GM19397 (cell line): ENCODE results near the gene CENPV.
"Not testable (repeated sequence)": the region's sequence is repeated elsewhere in the genome, so short reads cannot be mapped to it uniquely, and the experiment has no call there.

Source experiments
- ATAC-seq: cut with Tn5 transposase; IDR thresholded peaks from one replicate; pipeline ENCODE4 v1.9.1; 2021; ENCODE audit warnings: mild to moderate bottlenecking, moderate library complexity; ENCODE audit not compliant: unreplicated experiment

CENPV gene

DNA sequence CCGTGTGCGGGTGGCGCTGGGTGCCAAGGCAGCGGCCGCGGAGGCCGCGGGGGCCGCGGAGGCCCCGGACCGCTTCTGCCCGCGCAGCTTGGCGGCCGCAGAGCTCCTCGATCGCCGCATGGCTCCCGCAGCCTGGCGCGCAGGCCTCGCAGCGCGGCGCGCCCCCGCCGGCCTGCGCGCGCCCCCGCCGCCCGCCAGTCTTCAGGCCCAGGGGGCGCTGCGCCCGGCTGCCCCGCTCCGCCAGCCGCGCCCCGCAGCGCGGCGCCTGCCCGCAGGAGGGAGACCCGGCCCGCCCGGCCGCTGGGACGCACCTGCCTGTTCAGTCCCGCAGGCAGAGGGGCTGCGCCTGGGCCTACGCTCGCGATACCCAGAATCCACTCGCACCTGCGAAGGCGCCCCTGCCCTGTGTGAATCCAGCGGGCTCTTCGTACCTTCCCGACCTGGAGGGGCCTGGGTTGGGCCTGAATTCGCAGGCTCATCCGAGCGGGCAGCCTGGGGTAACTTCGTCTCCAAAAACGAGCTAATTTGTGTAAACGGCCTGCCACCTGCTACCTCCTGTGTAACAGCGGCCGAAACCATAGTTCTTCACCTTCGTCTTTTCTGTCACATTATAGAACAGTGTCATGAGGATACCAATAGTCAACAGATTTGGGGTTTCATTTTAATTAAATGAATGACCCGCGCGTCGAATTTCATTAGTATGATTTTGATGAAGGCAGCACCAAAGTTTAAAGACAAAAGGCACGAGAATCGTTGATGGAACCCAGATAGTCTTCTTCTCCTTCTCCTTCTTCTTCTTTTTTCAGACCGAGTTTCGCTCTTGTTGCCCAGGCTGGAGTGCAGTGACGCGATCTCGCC lies at the start of gene CENPV:
TSS of gene CENPV (minus strand) at position 153 of the 858 bp plus-strand sequence. CDS start at position 120, 33 bp downstream.
- peak; percentile 79 for ATAC-seq

DNA sequence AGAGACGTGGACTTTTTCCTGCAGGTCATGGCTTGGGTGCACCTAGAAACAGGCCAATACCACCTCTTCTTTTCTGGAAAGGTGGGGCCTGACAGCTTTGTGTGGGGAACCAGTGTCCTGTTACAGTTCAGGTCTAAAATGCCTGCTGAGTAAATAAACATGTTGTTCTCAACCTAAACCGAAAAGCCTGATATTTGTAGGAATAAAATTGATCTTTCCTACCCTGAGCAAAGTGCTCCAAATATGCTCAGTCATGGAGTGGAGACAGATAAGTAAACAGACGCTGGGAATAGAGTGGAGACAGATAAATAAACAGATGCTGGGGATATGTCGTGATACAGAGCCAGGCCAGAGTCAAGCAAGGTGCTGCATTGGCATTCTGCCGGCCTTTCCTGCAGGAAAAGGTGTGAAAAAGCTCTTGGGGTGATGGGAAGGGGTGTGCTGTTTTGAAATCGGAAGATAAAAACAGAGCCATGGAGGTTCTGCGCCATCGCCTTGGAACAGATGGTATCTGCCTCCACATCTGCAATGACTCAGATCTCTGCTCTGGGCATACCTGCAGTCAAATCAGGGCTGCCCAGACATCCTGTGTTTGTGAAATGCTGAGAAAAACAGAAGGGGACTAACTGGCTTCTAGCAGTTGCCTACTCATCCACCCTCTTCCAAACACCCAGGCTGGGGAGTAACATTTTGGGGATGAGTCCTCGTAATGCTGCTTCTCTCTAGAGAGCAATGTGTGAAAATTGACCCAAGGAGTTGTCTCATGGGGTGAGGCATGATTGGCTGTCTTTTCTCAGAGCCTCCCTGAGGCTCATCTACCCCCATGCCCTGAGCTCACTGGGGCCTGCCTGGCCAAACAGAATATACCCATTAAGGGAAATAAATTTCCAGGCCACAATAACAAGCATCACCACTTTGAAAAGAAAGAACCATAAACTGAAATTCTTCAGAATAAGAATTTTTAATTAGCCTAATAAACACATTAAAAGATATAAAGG lies 45.3 kb upstream of the CENPV start:
- peak; percentile 84 for ATAC-seq

DNA sequence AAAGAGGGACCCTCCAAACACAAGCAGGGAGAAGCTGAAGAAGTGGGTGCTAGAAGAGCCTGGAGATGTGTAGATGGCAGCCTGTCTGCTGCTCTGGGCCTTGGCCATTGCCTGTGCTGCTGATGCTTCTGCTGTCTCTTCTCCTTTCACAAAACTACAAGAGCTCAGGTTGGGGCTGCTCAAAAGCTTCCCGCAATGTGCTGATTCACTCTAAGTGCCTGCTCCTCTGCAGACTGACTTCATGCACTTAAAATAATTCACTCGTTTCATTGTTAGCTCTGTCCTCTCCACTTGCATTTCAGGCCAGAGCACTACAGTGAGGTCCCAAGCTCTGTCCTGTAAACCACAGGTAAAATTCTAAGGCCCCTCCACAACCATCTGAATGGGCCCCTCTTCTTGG lies 43.4 kb upstream of the CENPV start:
- ATAC-seq, result not testable (repeated sequence)

DNA sequence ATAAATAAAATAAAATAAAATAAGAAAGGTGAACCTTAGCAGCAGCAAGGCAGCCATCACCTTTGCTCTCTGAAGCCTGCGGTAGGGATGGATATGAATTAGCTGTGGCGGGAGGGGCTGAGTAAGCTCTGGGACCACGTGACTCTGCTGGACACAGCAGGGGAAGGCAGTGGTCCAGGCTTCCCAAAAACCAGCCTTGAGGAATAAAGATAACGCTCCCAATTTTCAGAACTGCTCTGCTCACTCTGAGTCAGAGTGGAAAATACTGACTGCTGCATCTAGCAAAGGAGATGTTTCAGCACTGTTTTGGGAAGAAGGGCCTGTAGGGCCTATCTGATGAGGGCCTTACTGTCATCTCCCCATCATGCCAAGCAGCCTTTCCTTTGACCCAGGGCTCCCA lies 42.6 kb upstream of the CENPV start:
- ATAC-seq, result not testable (repeated sequence)

DNA sequence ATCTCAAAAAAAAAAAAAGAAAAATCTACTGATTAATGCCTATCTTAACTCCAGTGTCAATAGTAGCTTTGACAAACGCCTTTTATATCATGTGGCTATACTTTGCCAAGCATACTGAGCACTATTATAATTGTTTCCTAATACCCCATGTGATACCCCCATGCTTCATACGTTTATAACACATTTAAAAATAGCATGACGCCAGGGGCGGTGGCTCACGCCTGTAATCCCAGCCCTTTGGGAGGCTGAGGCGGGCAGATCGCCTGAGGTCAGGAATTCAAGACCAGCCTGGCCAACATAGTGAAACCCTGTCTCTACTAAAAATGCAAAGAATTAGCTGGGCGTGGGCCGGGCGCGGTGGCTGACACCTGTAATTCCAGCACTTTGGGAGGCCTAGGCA lies 39.2 kb upstream of the CENPV start:
- not testable (repeated sequence) for ATAC-seq

DNA sequence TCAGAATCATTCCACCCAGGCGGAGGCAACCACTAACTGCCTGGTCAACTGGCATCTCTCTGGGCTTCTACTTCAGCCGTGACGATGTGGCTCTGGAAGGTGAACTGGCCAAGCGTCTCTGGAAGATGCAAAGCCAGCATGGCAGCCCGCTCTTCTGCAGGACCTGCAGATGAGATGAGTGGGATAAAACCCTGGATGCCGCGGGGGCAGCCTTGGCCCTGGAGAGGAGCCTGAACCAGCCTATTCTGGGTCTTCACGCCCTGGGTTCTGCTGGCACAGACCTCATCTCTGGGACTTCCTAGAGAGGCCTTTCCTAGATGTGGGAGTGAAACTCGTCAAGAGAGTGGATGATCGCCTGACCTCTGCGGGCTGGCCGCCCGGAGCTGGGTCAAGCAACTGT lies 38.2 kb upstream of the CENPV start:
- ATAC-seq, result no peak

DNA sequence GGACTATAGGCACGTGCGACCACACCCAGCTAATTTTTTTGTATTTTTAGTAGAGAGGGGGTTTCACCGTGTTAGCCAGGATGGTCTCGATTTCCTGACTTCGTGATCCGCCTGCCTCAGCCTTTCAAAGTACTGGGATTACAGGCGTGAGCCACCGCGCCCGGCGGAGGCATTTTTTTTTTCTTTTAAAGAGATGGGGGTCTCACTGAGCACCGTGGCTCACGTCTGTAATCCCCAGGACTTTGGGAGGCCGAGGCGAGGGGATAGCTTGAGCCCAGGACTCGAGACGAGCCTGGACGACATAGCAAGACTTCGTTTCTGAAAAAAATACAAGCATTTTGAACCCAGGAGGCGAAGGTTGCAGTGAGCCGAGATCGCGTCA lies 32.8 kb upstream of the CENPV start:
- not testable (repeated sequence) for ATAC-seq

DNA sequence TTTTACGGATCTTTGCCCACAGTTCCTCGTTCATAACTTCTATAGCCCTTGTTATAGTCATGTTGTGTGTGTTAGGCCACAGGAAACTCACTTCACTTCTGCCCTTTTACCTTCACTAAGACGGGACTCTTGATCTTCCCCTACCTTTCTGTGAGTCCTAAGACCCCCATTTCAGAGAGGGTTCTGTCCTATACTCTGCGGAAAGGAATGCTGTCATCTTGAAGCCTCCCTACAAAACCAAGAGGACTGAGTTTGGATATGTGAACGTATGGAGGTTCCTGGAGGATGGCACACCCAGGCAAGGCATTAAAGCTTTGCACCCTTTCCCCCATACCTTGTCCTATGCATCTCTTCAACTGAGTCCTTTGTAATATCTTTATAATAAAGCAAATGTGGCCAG lies 31.3 kb upstream of the CENPV start:
- ATAC-seq, result no peak

DNA sequence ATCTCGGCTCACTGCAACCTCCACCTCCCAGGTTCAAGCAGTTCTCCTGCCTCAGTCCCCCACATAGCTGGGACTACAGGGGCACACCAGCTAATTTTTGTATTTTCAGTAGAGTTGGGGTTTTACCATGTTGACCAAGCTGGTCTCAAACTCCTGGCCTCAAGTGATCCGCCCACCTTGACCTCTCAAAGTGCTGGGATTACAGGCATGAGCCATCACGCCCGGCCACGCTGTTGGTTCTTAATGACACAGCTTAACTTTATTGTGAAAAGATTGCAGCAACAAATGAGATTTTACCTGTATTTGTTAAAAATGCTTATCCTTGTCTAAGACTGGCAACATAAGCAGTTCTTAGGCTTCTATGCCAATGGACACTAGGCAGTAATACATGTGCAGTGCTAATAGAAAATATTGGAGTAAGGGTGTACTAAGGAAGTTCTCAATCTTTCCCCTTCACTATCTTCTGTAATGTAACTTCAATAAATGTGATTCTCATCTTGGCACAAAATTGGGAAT lies 30.6 kb upstream of the CENPV start:
- ATAC-seq, result no peak

DNA sequence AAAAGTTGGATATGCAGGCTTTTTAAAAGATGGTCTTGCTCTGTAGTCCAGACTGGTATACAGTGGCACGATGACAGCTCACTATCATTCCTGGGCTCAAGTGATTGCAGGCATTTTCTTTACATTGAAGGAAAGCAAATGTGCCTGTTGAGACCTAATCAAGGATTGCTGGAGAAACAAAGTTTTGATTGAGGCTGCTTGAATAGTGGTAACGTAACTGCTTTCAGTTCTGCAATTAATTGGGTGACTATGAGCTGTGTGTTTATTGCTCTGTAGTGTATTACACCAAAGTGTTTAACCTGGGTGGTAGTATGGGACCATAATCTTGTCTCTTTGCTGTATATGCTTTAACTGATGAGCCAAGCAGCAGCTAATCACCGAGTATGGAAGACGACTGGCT lies 29.9 kb upstream of the CENPV start:
- ATAC-seq, result no peak

DNA sequence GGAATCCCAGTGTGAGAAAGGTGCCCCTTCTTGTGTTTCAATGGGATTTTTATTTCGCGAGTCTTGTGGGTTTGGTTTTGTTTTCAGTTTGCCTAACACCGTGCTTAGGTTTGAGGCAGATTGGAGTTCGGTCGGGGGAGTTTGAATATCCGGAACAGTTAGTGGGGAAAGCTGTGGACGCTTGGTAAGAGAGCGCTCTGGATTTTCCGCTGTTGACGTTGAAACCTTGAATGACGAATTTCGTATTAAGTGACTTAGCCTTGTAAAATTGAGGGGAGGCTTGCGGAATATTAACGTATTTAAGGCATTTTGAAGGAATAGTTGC lies 28.2 kb upstream of the CENPV start:
- ATAC-seq, result no peak

DNA sequence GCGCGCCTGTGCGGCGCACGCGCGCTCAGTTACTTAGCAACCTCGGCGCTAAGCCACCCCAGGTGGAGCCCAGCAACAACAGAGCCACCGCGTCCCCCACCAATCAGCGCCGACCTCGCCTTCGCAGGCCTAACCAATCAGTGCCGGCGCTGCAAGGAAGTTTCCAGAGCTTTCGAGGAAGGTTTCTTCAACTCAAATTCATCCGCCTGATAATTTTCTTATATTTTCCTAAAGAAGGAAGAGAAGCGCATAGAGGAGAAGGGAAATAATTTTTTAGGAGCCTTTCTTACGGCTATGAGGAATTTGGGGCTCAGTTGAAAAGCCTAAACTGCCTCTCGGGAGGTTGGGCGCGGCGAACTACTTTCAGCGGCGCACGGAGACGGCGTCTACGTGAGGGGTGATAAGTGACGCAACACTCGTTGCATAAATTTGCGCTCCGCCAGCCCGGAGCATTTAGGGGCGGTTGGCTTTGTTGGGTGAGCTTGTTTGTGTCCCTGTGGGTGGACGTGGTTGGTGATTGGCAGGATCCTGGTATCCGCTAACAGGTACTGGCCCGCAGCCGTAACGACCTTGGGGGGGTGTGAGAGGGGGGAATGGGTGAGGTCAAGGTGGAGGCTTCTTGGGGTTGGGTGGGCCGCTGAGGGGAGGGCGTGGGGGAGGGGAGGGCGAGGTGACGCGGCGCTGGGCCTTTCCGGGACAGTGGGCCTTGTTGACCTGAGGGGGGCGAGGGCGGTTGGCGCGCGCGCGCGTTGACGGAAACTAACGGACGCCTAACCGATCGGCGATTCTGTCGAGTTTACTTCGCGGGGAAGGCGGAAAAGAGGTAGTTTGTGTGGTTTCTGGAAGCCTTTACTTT lies 27.6 kb upstream of the CENPV start, which contains the start of gene UBB:
TSS of gene UBB (plus strand) at position 452 of the 856 bp plus-strand sequence. CDS start 817 bp downstream, outside the sequence.
- ATAC-seq, result peak; percentile 93

DNA sequence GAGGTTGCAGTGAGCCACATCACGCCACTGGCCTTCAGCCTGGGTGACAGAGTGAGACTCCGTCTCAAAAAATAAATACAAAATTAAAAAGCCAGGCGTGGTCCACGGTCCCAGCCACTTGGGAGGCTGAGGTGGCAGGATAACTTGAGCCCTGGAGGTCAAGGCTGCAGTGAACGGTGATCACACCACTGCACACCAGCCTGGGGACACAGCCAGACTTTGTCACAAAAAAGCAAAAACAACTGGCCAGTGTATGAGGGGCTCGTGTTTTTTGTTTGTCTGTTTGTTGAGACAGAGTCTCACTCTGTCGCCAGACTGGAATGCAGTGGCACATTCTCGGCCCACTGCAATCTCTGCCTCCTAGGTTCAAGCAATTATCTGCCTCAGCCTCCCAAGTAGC lies 26.4 kb upstream of the CENPV start:
- ATAC-seq, result no peak

DNA sequence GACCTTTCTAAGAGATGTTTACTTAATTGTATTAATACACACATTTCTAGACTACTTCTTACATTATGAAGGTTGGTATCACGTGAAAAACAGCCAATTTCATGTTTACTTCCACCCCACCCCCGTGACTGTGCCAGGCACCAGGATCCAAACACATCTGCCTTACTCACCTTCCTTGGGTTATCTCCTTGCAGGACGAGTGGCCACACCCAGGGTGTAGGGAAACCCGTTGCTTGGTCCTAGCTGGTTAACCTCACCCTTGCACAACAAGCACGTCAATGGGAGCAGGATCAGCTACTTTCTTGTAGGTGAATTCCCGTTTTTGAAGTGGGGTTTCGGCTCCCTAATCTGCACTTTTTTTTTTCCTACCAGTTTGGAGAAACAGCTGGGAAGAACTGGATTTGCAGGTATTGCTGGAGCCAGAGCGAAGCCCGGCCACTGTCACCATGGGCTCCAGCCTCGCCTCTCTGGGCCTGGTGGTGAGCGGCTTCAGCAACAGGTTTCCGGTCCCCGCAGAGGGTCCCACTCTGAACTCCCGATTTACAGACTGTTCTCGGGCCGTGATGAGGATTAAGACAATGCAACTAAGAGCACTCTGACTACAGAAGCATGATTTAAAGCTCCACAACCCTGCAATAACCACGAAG lies 25.5 kb upstream of the CENPV start:
- ATAC-seq, result no peak

DNA sequence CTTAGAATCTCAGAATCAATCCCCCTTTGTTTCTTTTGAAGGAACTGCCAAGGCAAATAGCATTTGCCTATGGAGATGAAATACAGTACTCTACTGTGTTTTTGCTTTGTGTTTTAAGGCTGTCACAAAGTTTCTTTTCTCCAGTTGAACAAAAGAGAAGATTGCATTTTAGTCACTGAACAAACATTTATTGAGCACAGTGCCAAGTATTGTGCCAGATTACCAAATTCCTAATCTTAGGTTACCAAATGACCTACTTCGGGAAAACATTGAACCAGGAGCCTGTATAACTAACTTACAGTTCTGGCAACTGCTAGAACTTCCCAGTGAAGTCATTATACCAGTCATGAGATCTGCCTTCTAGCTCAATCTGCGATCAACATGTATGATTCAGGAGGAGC lies 24.7 kb upstream of the CENPV start:
- ATAC-seq, result no peak

DNA sequence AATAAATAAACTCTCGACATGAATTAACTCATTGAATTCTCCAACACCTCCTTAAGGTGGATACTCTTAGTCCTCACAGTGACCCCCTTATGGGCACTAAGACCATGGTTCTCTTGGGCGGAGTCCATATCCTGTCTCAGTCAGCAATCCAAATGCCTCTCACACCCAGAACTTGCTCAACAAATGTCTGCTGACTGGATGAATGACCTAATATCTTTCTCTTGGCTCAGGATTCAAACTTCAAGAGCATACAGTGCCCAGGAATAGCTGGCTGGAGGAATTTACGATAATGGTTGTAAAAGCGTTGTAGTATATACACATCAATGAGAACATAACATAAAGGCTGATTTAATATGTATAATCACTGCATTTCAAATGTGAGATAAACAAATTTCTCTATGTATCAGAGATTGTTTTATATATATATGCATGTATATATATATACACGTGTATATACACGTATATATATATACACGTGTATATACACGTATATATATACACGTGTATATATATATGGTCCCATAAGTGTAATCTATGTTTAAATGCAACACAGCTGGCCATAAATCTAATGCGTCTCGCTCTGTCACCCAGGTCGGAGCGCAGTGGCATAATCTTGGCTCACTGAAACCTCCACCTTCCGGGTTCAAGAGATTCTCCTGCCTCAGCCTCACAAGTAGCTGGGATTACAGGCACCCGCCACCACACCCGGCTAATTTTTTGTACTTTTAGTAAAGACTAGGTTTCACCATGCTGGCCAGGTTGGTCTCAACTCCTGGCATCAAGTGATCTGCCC lies 21.1 kb upstream of the CENPV start:
- ATAC-seq, result no peak

DNA sequence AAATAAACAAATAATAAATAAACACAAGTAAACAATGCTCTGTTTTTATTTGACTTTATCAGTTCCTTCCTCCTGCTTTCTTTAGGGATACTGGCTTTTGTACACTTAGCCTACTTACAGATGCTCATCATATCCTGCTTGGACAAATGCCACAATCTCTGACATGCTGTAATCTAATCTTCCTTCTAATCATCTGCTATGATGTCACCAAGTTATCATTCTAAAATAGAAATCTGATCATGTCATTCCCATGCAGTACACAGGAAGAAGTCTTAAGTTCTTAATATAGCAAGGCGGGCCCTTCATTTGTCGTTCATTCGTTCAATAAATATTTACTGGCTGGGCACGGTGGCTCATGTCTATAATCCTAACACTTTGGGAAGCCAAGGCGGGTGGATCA lies 18.5 kb upstream of the CENPV start:
- ATAC-seq, result no peak

DNA sequence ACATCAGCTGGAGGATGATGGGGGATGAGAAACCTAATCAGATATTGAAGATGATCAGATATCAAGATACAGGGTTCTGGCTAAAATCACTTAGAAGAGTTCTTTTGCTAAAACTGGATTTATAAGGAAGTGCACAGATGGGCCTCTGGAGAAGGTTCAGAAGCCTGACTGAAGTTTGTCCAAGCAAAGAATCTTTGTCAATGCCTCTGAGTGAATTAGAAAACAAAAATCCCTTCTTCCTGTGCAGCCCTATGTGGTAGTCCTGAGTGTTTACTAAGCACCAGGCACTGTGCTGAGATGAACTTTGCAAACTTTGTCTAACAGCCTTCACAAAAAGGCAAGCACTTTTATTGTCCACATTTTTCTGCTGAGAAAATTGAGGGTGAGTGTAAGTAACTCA lies 11.4 kb upstream of the CENPV start:
- no peak for ATAC-seq
